ENCODE data around the gene PATL2. TPM values are rescaled to one million over a fixed set of nuclear protein-coding genes. Genes with fewer than 3 reads are reported as not detected.
"Not testable (repeated sequence)": the region's sequence is repeated elsewhere in the genome, so short reads cannot be mapped to it uniquely, and the experiment has no call there.

The PATL2 gene
- total RNA-seq = 1 to 10 TPM in 2 of 6 experiments, under 1 TPM in 4; 0.28 to 1.9 (median 0.71) TPM
- long read RNA-seq = 0 reads

GRCh38 chr15:44711096-44711742, at the start of gene PATL2, which contains the start of gene B2M:
PATL2 (minus strand) TSS chr15:44711323; CDS start chr15:44676490, 34,833 bp downstream.
B2M (plus strand) TSS chr15:44711517; CDS start chr15:44711547, 30 bp downstream.
- peaks cover 0 to 17% (median 0%) of the 10 kb centered on the region in 4 donors for H3K4me1 ChIP-seq
- DNase-seq (peak; percentile 95 to 96 (median 96)), ATAC-seq (peak; percentile 89 to 93 (median 92))
- peaks cover 8 to 13% (median 11%) of the 10 kb centered on the region in 4 donors for H3K36me3 ChIP-seq
- no peaks in the 10 kb centered on the region for H3K27me3 ChIP-seq
- H3K9me3 ChIP-seq = no peaks in the 10 kb centered on the region
- 0% methylated on average over 19 of the region's 37 CpGs for WGBS (ENCODE audit: insufficient coverage, low coverage, low lambda C conversion rate, missing lambda C conversion rate)
- H3K27ac ChIP-seq = peak within 1 kb of the TSS; percentile 99 to 100 (median 100)
- intact Hi-C loops (cut with DNase I) = no loop called here
- peak; percentile 100 for TF ChIP-seq POLR2A (IDR thresholded peaks at IDR 0.05)
- TF ChIP-seq CTCF (IDR thresholded peaks at IDR 0.05) = no peak
- H3K4me3 ChIP-seq = peak within 1 kb of the TSS; percentile 78 to 94 (median 78)

GRCh38 chr15:44753345-44753744, 42.2 kb upstream of the PATL2 start:
- ATAC-seq = no peak
- Histone ChIP-seq H3K4me1 (no peaks in the 10 kb centered on the region), H3K9me3 (no peaks in the 10 kb centered on the region), H3K4me3 (no peak overlapping the region), H3K36me3 (no peaks in the 10 kb centered on the region), H3K27ac (no peak overlapping the region), H3K27me3 (no peaks in the 10 kb centered on the region)
- intact Hi-C loops (cut with DNase I) = no loop called here
- 100% methylated on average over 1 of the region's 1 CpG for WGBS (ENCODE audit: insufficient coverage, low coverage, low lambda C conversion rate, missing lambda C conversion rate)
- TF ChIP-seq CTCF (IDR thresholded peaks at IDR 0.05) (no peak), POLR2A (IDR thresholded peaks at IDR 0.05) (no peak)
- no peak for DNase-seq

GRCh38 chr15:44743454-44743853, 32.3 kb upstream of the PATL2 start:
- 93% methylated on average over 2 of the region's 2 CpGs for WGBS (ENCODE audit: insufficient coverage, low coverage, low lambda C conversion rate, missing lambda C conversion rate)
- H3K27me3 ChIP-seq; intact Hi-C loops (cut with DNase I); H3K9me3 ChIP-seq; H3K36me3 ChIP-seq; DNase-seq; H3K27ac ChIP-seq; ATAC-seq; H3K4me3 ChIP-seq; H3K4me1 ChIP-seq: not testable (repeated sequence)

- DNase-seq, H3K27me3 ChIP-seq, H3K36me3 ChIP-seq, H3K4me3 ChIP-seq, H3K27ac ChIP-seq, ATAC-seq, H3K4me1 ChIP-seq, H3K9me3 ChIP-seq: not testable (repeated sequence)
- WGBS (ENCODE audit: insufficient coverage, low coverage, low lambda C conversion rate, missing lambda C conversion rate) = 54% methylated on average over 4 of the region's 24 CpGs
- intact Hi-C loops (cut with DNase I) = loop anchor here (10.0 kb wide), 1 partner anchor 75 kb away; the partner anchor contains the start of gene SPG11 (in 2 of the 2)
These were observed 28.2 kb upstream of the PATL2 start for GRCh38 chr15:44739222-44739847.

- H3K27ac ChIP-seq = no peak overlapping the region
- TF ChIP-seq CTCF (IDR thresholded peaks at IDR 0.05) (peak; percentile 57 to 80 (median 68)), POLR2A (IDR thresholded peaks at IDR 0.05) (no peak)
- WGBS (ENCODE audit: insufficient coverage, low coverage, low lambda C conversion rate, missing lambda C conversion rate) = 57% methylated on average over 3 of the region's 3 CpGs
- ATAC-seq (peak; percentile 59 to 80 (median 76)), DNase-seq (no peak)
- intact Hi-C loops (cut with DNase I) = loop anchor here (10.0 kb wide), 1 partner anchor 74 kb away; the partner anchor contains the start of gene SPG11 (in 2 of the 2)
- H3K9me3 ChIP-seq = no peaks in the 10 kb centered on the region
- H3K4me3 ChIP-seq = no peak overlapping the region
- no peaks in the 10 kb centered on the region for H3K4me1 ChIP-seq
- H3K36me3 ChIP-seq = no peaks in the 10 kb centered on the region
- H3K27me3 ChIP-seq = no peaks in the 10 kb centered on the region
These were observed 27.3 kb upstream of the PATL2 start for GRCh38 chr15:44738340-44738984.

Measured in right lobe of liver (tissue), 6 donors.